Activated CD4-positive, alpha-beta memory T cell treated with anti-CD3 and anti-CD28 coated beads for 36 hours (primary cell): ENCODE measurements around the gene ME1. TPM values are rescaled to one million over a fixed set of nuclear protein-coding genes. Genes with fewer than 3 reads are reported as not detected.

Source experiments
- CTCF ChIA-PET: fragments of 350-600 bp; sonication (Branson Sonifier 250); formaldehyde crosslinking; loops from one replicate; lab custom pipeline; 2021; ENCODE audit warnings: antibody characterized with exemption, inconsistent platforms; lab: Charles Lee
- POLR2A ChIA-PET: fragments of 350-600 bp; sonication (Branson Sonifier 250); formaldehyde crosslinking; loops from one replicate; lab custom pipeline; 2021; ENCODE audit warnings: antibody characterized with exemption; lab: Charles Lee
- DNase-seq: peaks from one replicate; pipeline ENCODE4 v3.0.0-alpha.2; 2020
- H3K27ac Mint-ChIP-seq: one replicate; pipeline ENCODE4 v1.8.0; 2021; ENCODE audit warnings: mixed read lengths
- H3K27me3 Mint-ChIP-seq: one replicate; pipeline ENCODE4 v1.8.0; 2021; ENCODE audit warnings: mixed read lengths
- H3K36me3 Mint-ChIP-seq: one replicate; pipeline ENCODE4 v1.8.0; 2021; ENCODE audit warnings: mixed read lengths
- H3K4me1 Mint-ChIP-seq: one replicate; pipeline ENCODE4 v1.8.0; 2021; ENCODE audit warnings: low read depth, mixed read lengths
- H3K4me3 Mint-ChIP-seq: one replicate; pipeline ENCODE4 v1.8.0; 2021; ENCODE audit warnings: mild to moderate bottlenecking, mixed read lengths
- H3K9me3 Mint-ChIP-seq: one replicate; pipeline ENCODE4 v1.8.0; 2021; ENCODE audit warnings: mixed read lengths
- intact Hi-C: fragments of 100-400 bp; cut with micrococcal nuclease; formaldehyde crosslinking; loops from one replicate; pipeline ENCODE4 v1.15.1; 2023
- total RNA-seq, 2 experiments: library from RNA; stranded (reverse); gene quantifications; one replicate each; pipeline ENCODE4 v1.2.3, GENCODE V29; 2021

Gene ME1
- total RNA-seq, 2 experiments from 2014 or later: 0.24 to 0.36 TPM

DNA sequence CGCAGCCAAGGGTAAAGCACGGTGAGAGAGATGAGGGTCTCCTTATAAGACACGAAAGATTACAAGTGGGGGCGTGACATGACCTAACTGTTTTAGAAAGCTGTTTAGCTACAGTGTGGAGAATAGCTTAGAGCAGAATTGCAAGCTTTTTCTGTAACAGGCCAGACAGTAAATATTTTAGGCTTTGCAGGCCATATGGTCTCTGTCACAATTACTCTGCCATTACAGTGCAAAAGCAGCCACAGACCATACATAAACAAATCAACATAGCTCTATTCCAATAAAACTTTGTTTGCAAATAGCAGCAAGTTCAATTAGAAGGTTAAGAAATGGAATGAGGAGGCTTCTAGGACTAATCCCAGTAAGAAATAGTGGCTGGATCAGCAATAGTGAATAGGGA lies 254.6 kb downstream of the ME1 start:
- no peak for DNase-seq
- Mint-ChIP-seq H3K27ac (no peak overlapping the region), H3K27me3 (no peaks in the 10 kb centered on the region), H3K36me3 (peaks cover 41% of the 10 kb centered on the region), H3K4me1 (no peaks in the 10 kb centered on the region), H3K9me3 (no peaks in the 10 kb centered on the region), H3K4me3 (no peak overlapping the region)
- intact Hi-C loops: no loop called here
- CTCF ChIA-PET: no interaction called here
- POLR2A ChIA-PET: no interaction called here

DNA sequence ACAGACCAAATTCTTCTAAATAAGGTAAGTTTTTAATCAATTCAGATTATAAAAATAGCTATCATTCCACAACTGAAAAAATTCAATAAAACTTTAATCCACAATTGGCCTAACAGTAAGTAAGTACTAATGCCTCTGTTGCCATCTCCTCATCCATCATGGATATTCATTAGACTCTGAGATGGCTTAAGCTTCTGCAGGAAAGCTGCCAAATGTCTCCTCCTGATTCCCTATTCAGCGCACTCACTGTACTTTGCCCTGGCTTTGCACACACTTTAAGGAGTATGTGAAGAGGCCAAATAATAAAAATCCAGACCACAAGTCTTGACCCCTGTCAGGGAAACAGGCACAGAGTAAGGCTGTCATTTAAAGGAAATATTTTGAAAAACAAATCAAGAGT lies 261.3 kb downstream of the ME1 start:
- POLR2A ChIA-PET: no interaction called here
- Mint-ChIP-seq H3K27me3 (no peaks in the 10 kb centered on the region), H3K4me1 (no peaks in the 10 kb centered on the region), H3K36me3 (peaks cover 51% of the 10 kb centered on the region), H3K4me3 (no peak overlapping the region), H3K9me3 (no peaks in the 10 kb centered on the region), H3K27ac (no peak overlapping the region)
- intact Hi-C loops: no loop called here
- DNase-seq: no peak
- CTCF ChIA-PET: interaction anchor here (3.4 kb wide), 1 partner anchor 103 kb away, joined by 14 read pairs; the partner anchor contains the start of genes DOP1A and UBE3D

DNA sequence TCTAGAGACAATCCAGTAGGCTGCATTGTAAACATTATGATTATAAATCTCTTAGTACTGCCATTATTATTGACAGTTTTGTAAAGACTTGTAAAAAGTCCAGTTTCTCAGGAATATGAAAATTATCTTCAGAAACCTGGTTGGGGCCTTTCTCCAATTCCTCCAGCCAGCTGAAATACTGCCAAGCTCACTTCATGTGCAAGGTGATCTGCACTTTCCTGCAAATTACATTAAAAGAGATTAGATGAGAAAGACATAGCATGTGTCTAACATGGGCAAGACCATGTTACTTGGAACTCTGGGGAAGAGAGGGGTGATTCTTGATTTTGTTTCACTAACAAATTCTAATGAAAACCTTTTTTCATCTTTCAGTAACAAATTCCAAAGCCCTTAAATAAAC lies 261.7 kb downstream of the ME1 start:
- no peaks in the 10 kb centered on the region for H3K9me3 Mint-ChIP-seq
- intact Hi-C loops: no loop called here
- CTCF ChIA-PET: interaction anchor here (3.4 kb wide), 1 partner anchor 103 kb away, joined by 14 read pairs; the partner anchor contains the start of genes DOP1A and UBE3D

DNA sequence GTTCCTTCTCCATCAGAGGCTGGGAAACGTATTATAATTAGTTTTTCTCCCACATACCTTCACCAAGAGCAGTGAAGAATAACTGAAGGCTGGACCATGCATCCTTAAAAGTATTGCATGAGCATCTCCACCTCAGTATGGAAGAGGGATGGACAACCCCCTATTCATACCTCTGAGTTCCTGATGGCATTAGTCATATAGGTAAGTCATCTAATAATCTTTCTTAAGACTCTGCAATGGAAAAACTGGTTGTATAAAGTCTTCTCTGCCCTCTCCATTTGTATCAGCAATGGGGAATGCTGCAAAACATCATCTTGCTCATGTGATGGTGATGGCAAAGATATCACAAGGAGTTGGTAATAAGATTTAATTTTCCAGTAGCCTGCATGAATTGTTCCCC lies 262.3 kb downstream of the ME1 start:
- H3K36me3 Mint-ChIP-seq: peaks cover 51% of the 10 kb centered on the region
- no peak overlapping the region for H3K4me3 Mint-ChIP-seq
- POLR2A ChIA-PET: no interaction called here
- no peaks in the 10 kb centered on the region for H3K27me3 Mint-ChIP-seq
- no peaks in the 10 kb centered on the region for H3K9me3 Mint-ChIP-seq
- no peaks in the 10 kb centered on the region for H3K4me1 Mint-ChIP-seq
- no peak for DNase-seq
- no peak overlapping the region for H3K27ac Mint-ChIP-seq
- CTCF ChIA-PET: interaction anchor here (1.2 to 3.4 kb wide), 2 partner anchors 101 to 102 kb away, joined by 5 to 14 read pairs; partner anchors contain the start of genes DOP1A and UBE3D
- intact Hi-C loops: no loop called here

More for the DNA sequence above, 261.7 kb downstream of the ME1 start:
- H3K4me1 Mint-ChIP-seq: no peaks in the 10 kb centered on the region
- H3K36me3 Mint-ChIP-seq: peaks cover 50% of the 10 kb centered on the region
- no peak for DNase-seq
- no peak overlapping the region for H3K27ac Mint-ChIP-seq
- no peak overlapping the region for H3K4me3 Mint-ChIP-seq
- POLR2A ChIA-PET: no interaction called here
- H3K27me3 Mint-ChIP-seq: no peaks in the 10 kb centered on the region

DNA sequence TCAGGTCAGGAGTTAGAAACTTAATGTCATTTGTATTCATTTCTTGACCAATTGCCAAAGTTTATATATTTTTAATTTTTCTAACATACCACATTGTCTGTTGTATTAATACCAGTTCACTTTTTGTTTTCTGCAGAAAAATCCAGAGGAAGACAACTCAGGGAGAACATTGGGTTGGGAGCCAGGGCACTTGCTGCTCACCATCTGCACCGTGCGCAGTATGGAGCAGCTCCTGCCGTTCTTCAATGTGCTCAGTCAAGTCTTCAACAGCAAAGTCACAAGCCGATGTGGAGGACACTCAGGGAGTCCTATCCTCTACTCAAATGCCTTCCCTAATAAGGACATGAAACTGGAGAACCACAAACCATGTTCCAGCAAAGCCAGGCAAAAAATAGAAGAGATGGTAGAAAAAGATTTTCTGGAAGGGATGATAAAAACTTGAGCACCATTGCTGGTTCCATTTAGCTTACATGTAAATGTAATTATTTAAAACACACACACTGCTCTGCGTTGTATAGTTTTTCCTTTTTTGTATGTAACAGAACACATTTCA lies 263.0 kb downstream of the ME1 start:
- Mint-ChIP-seq H3K36me3 (peaks cover 44% of the 10 kb centered on the region), H3K4me1 (no peaks in the 10 kb centered on the region), H3K9me3 (no peaks in the 10 kb centered on the region), H3K27me3 (no peaks in the 10 kb centered on the region), H3K4me3 (no peak overlapping the region), H3K27ac (no peak overlapping the region)
- DNase-seq: no peak
- POLR2A ChIA-PET: no interaction called here
- intact Hi-C loops: no loop called here
- CTCF ChIA-PET: interaction anchor here (0.9 to 1.2 kb wide), 2 partner anchors 47 to 100 kb away, joined by 4 to 5 read pairs; partner anchors contain the start of gene DOP1A

Other genes starting within 250 kb of the ME1 start
- 10 to 100 TPM; 20.7 to 24.6 TPM for gene PGM3, start 237.8 kb downstream of the ME1 start, total RNA-seq
- 1 to 10 TPM; 2.6 TPM for gene RWDD2A, start 237.7 kb downstream of the ME1 start, total RNA-seq
- gene PRSS35, start 81.5 kb upstream of the ME1 start, total RNA-seq: not detected